ENCODE data around the gene RGS3. TPM values are rescaled to one million over a fixed set of nuclear protein-coding genes. Genes with fewer than 3 reads are reported as not detected.

The RGS3 gene
- total RNA-seq, 1 experiment from 2014 or later, result 39.4 TPM

- intact Hi-C loops (cut with micrococcal nuclease), result no loop called here
- H3K4me2 ChIP-seq (ENCODE audit: low read length), result no peak overlapping the region
- no peaks in the 10 kb centered on the region for H3K9me3 ChIP-seq (ENCODE audit: control insufficient read depth in 1 of 2, insufficient read depth in 1 of 2, low read depth in 1 of 2, low read length in 2 of 2)
- H3K9me2 ChIP-seq (ENCODE audit: insufficient read depth), result no peaks in the 10 kb centered on the region
- no peak overlapping the region for H3K4me3 ChIP-seq (replicated peaks in 1 of 2; ENCODE audit: low read depth in 1 of 2, low read length in 2 of 2)
- peaks cover 22 to 41% of the 10 kb centered on the region in 2 experiments for H3K4me1 ChIP-seq (ENCODE audit: control insufficient read depth in 1 of 2, insufficient read depth in 2 of 2, low read length in 2 of 2)
- H3K27ac ChIP-seq (ENCODE audit: low read depth, low read length), result no peak overlapping the region
- no peak overlapping the region for H2AFZ ChIP-seq (ENCODE audit: low read depth, low read length, poor library complexity, severe bottlenecking)
- ATAC-seq (no peak), DNase-seq (ENCODE audit: low read depth, low spot score) (no peak)
- CTCF ChIA-PET, result no interaction called here
- H3K27me3 ChIP-seq (ENCODE audit: insufficient read depth, low read length), result no peaks in the 10 kb centered on the region
- RAD21 ChIA-PET (ENCODE audit: low non-redundant PET in 1 of 2, low total read pairs in 2 of 2, uncharacterized antibody in 2 of 2, unreplicated experiment in 2 of 2), result no interaction called here
- POLR2A ChIA-PET, result no interaction called here
- peaks cover 0 to 2% of the 10 kb centered on the region in 2 experiments; a peak in 2 of 4 replicates for H3K36me3 ChIP-seq (ENCODE audit: control insufficient read depth in 1 of 2, insufficient read depth in 2 of 2, low read length in 2 of 2)
- TF ChIP-seq SIN3A (IDR thresholded peaks at IDR 0.05; ENCODE audit: low read depth) (no peak), CEBPB (IDR thresholded peaks at IDR 0.05; ENCODE audit: low read depth) (no peak), CTCF (IDR thresholded peaks at IDR 0.05 in 2 of 3, conservative IDR thresholded peaks at IDR 0.05 in 1 of 3; ENCODE audit: borderline replicate concordance in 1 of 3, insufficient read depth in 1 of 3, low read depth in 2 of 3, low read length in 2 of 3) (no peak), ATF3 (IDR thresholded peaks at IDR 0.05) (no peak), RAD21 (IDR thresholded peaks at IDR 0.05; ENCODE audit: low read depth) (no peak), POLR2A (IDR thresholded peaks at IDR 0.05; ENCODE audit: borderline replicate concordance, extremely low read depth, insufficient read depth, insufficient read length) (no peak), MAX (IDR thresholded peaks at IDR 0.05) (no peak), JUND (IDR thresholded peaks at IDR 0.05) (no peak), REST (IDR thresholded peaks at IDR 0.05; ENCODE audit: low read depth) (no peak), EZH2 (IDR thresholded peaks at IDR 0.05) (no peak), TCF7L2 (IDR thresholded peaks at IDR 0.05; ENCODE audit: borderline replicate concordance, extremely low read depth, insufficient read depth, insufficient read length) (no peak), EGR1 (IDR thresholded peaks at IDR 0.05; ENCODE audit: low read depth) (no peak), ZFX (IDR thresholded peaks at IDR 0.05) (no peak), CBX3 (IDR thresholded peaks at IDR 0.05; ENCODE audit: low read depth) (no peak), YY1 (IDR thresholded peaks at IDR 0.05; ENCODE audit: extremely low read depth, insufficient replicate concordance, low read depth, low read length) (no peak), ZBTB33 (IDR thresholded peaks at IDR 0.05; ENCODE audit: extremely low read depth, insufficient replicate concordance, low read length) (no peak), FOSL1 (IDR thresholded peaks at IDR 0.05; ENCODE audit: low read depth) (no peak), EZH2phosphoT487 (IDR thresholded peaks at IDR 0.05; ENCODE audit: borderline replicate concordance) (no peak)
- H4K20me1 ChIP-seq (ENCODE audit: insufficient read depth), result no peaks in the 10 kb centered on the region
- no TSS peak for BruUV-seq (replicated peaks)
- H3K79me2 ChIP-seq (ENCODE audit: insufficient read depth, low read length), result no peaks in the 10 kb centered on the region
- no peak overlapping the region for H3K9ac ChIP-seq (ENCODE audit: low read length)
These were observed 135.4 kb downstream of the RGS3 start for GRCh38 chr9:113598883-113599282.
